GM13977 (cell line): ENCODE measurements around the gene PARD3.

ENCODE experiments used
- DNase-seq: peaks from one replicate; pipeline ENCODE4 v3.0.0; 2012; ENCODE audit warnings: low spot score
- in situ Hi-C: fragments of 300-500 bp; cut with MboI; formaldehyde crosslinking; loops from one replicate; pipeline ENCODE4 v1.12.0; 2022; ENCODE audit warnings: low sequenced_read_pairs, low pct_unique_long_range_greater_than_20kb, mixed read lengths, inconsistent platforms; ENCODE audit not compliant: unreplicated experiment
- TF ChIP-seq, protein P1 (sequence below): IDR thresholded peaks from 2 replicates; pipeline ENCODE4 v1.5.1; 2012; ENCODE audit warnings: mild to moderate bottlenecking, control low read depth; ENCODE audit not compliant: insufficient read depth; ENCODE audit errors: extremely low read depth, missing control alignments

Gene PARD3

DNA sequence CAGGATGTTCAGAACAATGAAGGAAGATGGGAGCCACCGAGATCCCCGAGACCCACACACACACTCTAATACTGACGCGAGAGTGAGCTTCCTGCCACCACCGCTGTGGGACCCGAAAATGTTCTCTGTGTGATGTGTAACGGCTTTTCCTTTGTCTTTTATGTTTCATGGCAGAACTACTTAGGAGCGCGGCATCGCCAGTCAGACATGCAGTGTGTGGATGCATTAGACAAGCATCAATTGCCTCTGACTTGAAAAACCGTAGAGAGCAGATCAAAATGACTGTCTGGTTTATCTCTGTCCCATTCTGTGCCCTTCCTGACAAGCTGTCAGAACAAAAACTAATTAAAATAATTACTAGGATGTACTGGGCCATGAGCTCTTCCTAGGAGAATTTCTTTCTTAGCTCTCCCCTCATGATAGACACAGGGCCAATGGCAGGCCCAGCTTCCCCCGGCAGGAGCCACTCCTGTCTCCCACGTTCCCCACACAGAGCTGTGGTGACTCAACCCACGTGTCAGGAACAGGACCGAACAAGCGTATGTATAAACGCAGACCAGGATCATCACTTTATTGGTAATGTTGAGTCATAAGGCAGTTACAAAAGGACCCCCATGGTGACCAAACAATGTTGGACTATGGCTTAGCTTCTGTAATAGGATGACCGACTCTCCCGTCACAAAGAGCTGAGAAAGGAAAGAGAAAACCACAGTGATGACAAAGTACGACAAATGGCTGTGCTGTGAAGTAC is 705.0 kb downstream of the PARD3 start:
- in situ Hi-C loops: no loop called here
- TF ChIP-seq, protein P1, sequence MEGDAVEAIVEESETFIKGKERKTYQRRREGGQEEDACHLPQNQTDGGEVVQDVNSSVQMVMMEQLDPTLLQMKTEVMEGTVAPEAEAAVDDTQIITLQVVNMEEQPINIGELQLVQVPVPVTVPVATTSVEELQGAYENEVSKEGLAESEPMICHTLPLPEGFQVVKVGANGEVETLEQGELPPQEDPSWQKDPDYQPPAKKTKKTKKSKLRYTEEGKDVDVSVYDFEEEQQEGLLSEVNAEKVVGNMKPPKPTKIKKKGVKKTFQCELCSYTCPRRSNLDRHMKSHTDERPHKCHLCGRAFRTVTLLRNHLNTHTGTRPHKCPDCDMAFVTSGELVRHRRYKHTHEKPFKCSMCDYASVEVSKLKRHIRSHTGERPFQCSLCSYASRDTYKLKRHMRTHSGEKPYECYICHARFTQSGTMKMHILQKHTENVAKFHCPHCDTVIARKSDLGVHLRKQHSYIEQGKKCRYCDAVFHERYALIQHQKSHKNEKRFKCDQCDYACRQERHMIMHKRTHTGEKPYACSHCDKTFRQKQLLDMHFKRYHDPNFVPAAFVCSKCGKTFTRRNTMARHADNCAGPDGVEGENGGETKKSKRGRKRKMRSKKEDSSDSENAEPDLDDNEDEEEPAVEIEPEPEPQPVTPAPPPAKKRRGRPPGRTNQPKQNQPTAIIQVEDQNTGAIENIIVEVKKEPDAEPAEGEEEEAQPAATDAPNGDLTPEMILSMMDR: no peak
- DNase-seq: no peak

DNA sequence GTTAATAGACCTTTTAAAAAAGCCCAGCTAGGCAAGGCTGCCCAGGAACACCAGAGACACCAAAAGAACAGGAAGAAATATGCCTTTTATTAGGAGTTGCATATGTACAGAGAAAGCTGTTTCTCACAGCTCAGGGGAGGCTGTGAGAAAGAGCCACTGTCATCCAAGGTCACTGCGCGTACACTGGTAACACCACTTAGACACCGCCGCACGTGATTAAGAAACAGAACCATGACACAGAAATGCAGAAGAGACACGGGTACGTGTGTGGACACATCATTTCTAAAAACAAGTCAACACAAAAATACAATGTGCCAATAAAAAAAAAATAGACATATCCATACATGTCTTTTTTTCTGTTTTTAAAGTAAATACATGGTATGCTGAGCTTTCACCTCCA is 705.6 kb downstream of the PARD3 start:
- TF ChIP-seq, protein P1: no peak
- in situ Hi-C loops: no loop called here
- DNase-seq: no peak

DNA sequence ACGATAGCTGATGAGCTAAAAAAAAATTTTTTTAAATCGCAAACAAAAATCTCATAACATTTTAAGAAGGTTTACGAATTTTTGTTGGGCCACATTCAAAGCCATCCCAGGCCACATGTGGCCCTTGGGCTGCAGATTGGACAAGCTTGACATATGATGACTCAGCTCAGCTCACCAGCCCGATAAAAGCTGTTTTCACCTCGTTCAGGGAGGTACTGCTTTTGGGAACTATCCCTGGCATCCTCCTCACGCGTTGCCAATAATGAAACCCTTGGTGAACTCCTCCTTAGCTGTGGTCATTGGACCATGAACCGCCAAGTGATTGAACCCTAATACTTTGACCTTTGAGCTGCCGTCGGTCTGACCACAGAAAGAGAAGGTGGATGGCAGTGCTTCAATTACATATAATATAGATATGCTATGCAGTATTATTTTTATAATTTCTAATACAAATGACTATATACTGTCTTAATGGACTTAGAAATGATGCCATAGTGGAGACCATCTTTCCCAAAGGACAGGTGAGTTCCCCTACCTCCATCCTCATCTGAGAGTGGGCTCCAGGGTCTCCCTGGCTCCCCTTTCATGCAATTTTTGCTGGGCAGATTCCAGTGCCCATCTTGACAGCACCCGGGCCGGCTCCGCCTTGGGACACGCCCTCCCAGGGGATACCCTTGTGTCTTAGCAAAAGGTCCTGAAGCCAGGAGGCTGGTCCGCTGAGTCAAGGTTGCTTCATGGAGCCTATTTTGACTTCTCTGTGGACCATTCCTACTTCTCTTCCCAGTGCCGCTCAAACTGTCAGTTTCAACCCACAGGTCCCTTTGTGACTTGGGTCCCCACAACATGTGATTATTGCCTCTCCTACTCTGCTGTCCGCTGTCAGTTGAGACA is 707.2 kb downstream of the PARD3 start:
- TF ChIP-seq, protein P1: no peak
- in situ Hi-C loops: no loop called here

GRCh38 chr10:34106356-34106885 is 708.7 kb downstream of the PARD3 start:
- no peak for DNase-seq
- TF ChIP-seq, protein P1: no peak
- in situ Hi-C loops: no loop called here

More for the DNA sequence above, 707.2 kb downstream of the PARD3 start:
- no peak for DNase-seq

DNA sequence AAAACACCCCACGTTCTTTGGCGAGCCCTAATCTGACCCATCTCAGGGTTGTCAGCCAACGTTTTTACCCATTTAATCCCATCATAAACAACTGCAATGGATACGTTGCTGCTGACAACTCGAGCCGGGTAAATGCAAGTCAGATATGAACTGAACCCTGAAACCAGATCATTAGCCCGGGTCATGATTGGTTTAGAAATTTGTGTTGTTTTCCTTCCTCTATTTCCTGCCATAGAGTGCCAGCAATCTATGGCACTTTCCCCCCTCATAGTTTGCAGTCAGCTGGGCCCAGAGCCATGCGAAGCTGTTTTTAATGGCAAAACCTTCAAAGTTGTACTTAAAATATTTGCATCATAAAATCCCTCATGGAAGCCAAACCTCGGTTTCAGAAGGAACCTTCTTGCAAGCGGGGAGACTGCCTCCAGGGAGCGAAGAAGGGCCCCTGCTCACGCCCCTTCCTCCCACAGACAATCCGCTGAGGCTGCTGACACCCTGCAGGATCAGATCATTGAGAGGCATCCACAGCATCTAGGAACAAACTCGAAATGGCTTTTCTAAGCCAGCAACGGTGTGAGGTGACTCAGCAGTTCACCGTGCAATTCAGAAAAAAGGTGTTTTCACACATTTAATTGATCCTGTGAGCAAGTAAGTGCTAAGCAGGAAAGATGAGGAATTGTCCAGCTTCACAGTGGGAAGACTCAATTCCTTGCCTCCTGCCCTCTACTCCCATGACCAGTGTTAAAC is 710.1 kb downstream of the PARD3 start:
- in situ Hi-C loops: no loop called here
- TF ChIP-seq, protein P1: no peak
- DNase-seq: no peak
